ENCODE data around the gene DOCK2. TPM values are rescaled to one million over a fixed set of nuclear protein-coding genes. Genes with fewer than 3 reads are reported as not detected.
A peak's percentile ranks its signal among the peaks of the same experiment; 100 is the strongest.

Gene DOCK2
- total and polyA plus RNA-seq, 9 of the 15 experiments (the other 6 are each of a cell fraction or from before 2014, with no cell fraction given): 4.5 to 42.6 (median 20.5) TPM

- TF ChIP-seq ZNF644 (tag; IDR thresholded peaks at IDR 0.05; ENCODE audit: low read depth) (0 out of 2 replicates have a peak, but pooled peaks have one; percentile 59), USF2 (CRISPR knock-in tag; IDR thresholded peaks at IDR 0.05) (no peak), ZNF586 (CRISPR knock-in tag; conservative IDR thresholded peaks at IDR 0.05) (no peak), PPARD (CRISPR knock-in tag; IDR thresholded peaks at IDR 0.05) (no peak), HMBOX1 (IDR thresholded peaks at IDR 0.05) (peak; percentile 93), SREBF1 (IDR thresholded peaks at IDR 0.05; ENCODE audit: borderline replicate concordance, low read depth, low read length) (no peak), BCOR (IDR thresholded peaks at IDR 0.05) (no peak), SRSF9 (IDR thresholded peaks at IDR 0.05; ENCODE audit: borderline replicate concordance, low read depth, low read length) (no peak), ZBTB2 (IDR thresholded peaks at IDR 0.05) (no peak), SOX6 (IDR thresholded peaks at IDR 0.05) (peak; percentile 21; the same call in 1 of the 2 replicates), MAX (CRISPR knock-in tag; IDR thresholded peaks at IDR 0.05) (peak; percentile 74), ELK3 (CRISPR knock-in tag; IDR thresholded peaks at IDR 0.05) (no peak)
Observed at GRCh38 chr5:170087168-170087817, 450.2 kb downstream of the DOCK2 start (continued).

Data from K562 (cell line).